Measurements from ENCODE around the gene ACIN1. TPM values are rescaled to one million over a fixed set of nuclear protein-coding genes. Genes with fewer than 3 reads are reported as not detected.
A peak's percentile ranks its signal among the peaks of the same experiment; 100 is the strongest.

The ACIN1 gene
- total and polyA plus RNA-seq, 2 of the 8 experiments (the other 6 are each of a cell fraction or from before 2014, with no cell fraction given) = 132 to 233 TPM

GRCh38 chr14:23033801-23034497 lies 61.0 kb downstream of the ACIN1 start:
- H3K36me3 ChIP-seq (ENCODE audit: control insufficient read depth in 2 of 4, insufficient read depth in 4 of 4, low read length in 3 of 4) = peaks cover 2 to 42% (median 28%) of the 10 kb centered on the region in 4 experiments
- CTCF ChIA-PET (ENCODE audit: partially characterized antibody) = interaction anchor here (0.5 to 3.0 kb wide), 10 partner anchors 11 to 464 kb away, joined by 3 to 19 read pairs (median 5); partner anchors contain the start of gene AJUBA
- TF ChIP-seq HDAC6 (IDR thresholded peaks at IDR 0.05; ENCODE audit: low read depth, low read length) = no peak
- TF ChIP-seq JUN (IDR thresholded peaks at IDR 0.05; ENCODE audit: low read depth, low read length) = no peak
- TF ChIP-seq POLR2AphosphoS5 (IDR thresholded peaks at IDR 0.05; ENCODE audit: low read depth, low read length) = no peak
- TF ChIP-seq SP4 (IDR thresholded peaks at IDR 0.05; ENCODE audit: low read length) = no peak
- no peak for TF ChIP-seq FOSL1 (IDR thresholded peaks at IDR 0.05; ENCODE audit: insufficient read depth, low read depth, low read length)
- TF ChIP-seq NANOG (IDR thresholded peaks at IDR 0.05; ENCODE audit: insufficient read depth, low read depth, low read length, poor library complexity, severe bottlenecking) = no peak
- TF ChIP-seq, protein P1, sequence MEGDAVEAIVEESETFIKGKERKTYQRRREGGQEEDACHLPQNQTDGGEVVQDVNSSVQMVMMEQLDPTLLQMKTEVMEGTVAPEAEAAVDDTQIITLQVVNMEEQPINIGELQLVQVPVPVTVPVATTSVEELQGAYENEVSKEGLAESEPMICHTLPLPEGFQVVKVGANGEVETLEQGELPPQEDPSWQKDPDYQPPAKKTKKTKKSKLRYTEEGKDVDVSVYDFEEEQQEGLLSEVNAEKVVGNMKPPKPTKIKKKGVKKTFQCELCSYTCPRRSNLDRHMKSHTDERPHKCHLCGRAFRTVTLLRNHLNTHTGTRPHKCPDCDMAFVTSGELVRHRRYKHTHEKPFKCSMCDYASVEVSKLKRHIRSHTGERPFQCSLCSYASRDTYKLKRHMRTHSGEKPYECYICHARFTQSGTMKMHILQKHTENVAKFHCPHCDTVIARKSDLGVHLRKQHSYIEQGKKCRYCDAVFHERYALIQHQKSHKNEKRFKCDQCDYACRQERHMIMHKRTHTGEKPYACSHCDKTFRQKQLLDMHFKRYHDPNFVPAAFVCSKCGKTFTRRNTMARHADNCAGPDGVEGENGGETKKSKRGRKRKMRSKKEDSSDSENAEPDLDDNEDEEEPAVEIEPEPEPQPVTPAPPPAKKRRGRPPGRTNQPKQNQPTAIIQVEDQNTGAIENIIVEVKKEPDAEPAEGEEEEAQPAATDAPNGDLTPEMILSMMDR (IDR thresholded peaks at IDR 0.05; ENCODE audit: control extremely low read depth in 1 of 3, insufficient read depth in 1 of 3, low read depth in 1 of 3, low read length in 3 of 3) = no peak
- no peak for TF ChIP-seq SP2 (IDR thresholded peaks at IDR 0.05; ENCODE audit: low read length)
- no peak for TF ChIP-seq MAFK (IDR thresholded peaks at IDR 0.05; ENCODE audit: low read depth, low read length)

More at GRCh38 chr14:23033801-23034497, 61.0 kb downstream of the ACIN1 start:
- WGBS, 2 experiments (ENCODE audit: extremely low coverage in 1 of 2, insufficient coverage in 1 of 2, insufficient read length in 1 of 2, insufficient replicate concordance in 2 of 2, low coverage in 1 of 2, low lambda C conversion rate in 2 of 2, missing lambda C conversion rate in 1 of 2) = 42 to 100% methylated on average over 1 to 16 of the region's 17 CpGs
- Histone ChIP-seq H3K27me3 (replicated peaks in 1 of 4; ENCODE audit: control insufficient read depth in 3 of 4, extremely low read depth in 1 of 4, insufficient read depth in 3 of 4, low read length in 3 of 4) (no peaks in the 10 kb centered on the region), H2BK120ac (replicated peaks; ENCODE audit: low read depth, low read length) (no peak overlapping the region), H2BK5ac (ENCODE audit: low read depth, low read length) (peak overlapping the region; percentile 100; the same call in 1 of the 2 replicates), H4K5ac (ENCODE audit: insufficient read length, low read depth, low read length) (no peak overlapping the region), H3K23me2 (ENCODE audit: low read depth, low read length) (peaks cover 3% of the 10 kb centered on the region), H3K56ac (replicated peaks; ENCODE audit: insufficient read length, low read depth, low read length) (no peak overlapping the region), H3K4ac (replicated peaks; ENCODE audit: insufficient read length, low read depth, low read length) (no peak overlapping the region), H4K20me1 (replicated peaks in 1 of 2; ENCODE audit: control insufficient read depth in 1 of 2, insufficient read depth in 2 of 2, low read length in 2 of 2) (peaks cover 0 to 2% of the 10 kb centered on the region in 2 experiments), H3K4me3 (ENCODE audit: extremely low read depth in 1 of 4, insufficient read depth in 2 of 4, low read depth in 3 of 4, low read length in 4 of 4) (peak overlapping the region; percentile 79 to 95 (median 88)), H2BK20ac (ENCODE audit: low read length) (no peak overlapping the region), H4K91ac (replicated peaks; ENCODE audit: insufficient read length, low read length) (no peak overlapping the region), H4K8ac (ENCODE audit: extremely low read depth, insufficient read depth, low read length) (peak overlapping the region; percentile 97; the same call in 1 of the 2 replicates), H2BK15ac (ENCODE audit: low read length) (no peak overlapping the region), H3K18ac (ENCODE audit: extremely low read depth, low read length) (peak overlapping the region; percentile 97; the same call in 1 of the 2 replicates), H2AK5ac (ENCODE audit: low read depth, low read length) (no peak overlapping the region), H3K4me2 (ENCODE audit: insufficient read depth in 1 of 2, low read depth in 2 of 2, low read length in 2 of 2) (peak overlapping the region; percentile 75 to 78), H3K79me2 (ENCODE audit: control insufficient read depth in 1 of 2, insufficient read depth in 2 of 2, low read length in 2 of 2) (peaks cover 0 to 24% of the 10 kb centered on the region in 2 experiments; a peak in 3 of 4 replicates), H3K14ac (ENCODE audit: insufficient read length) (no peak overlapping the region), H3K9me3 (ENCODE audit: insufficient read depth in 2 of 2, low read depth in 1 of 2, low read length in 1 of 2) (no peaks in the 10 kb centered on the region), H3K4me1 (replicated peaks in 1 of 4; ENCODE audit: control insufficient read depth in 3 of 4, insufficient read depth in 4 of 4, low read length in 3 of 4) (peaks cover 0 to 3% (median 1%) of the 10 kb centered on the region in 4 experiments; a peak in 2 of 7 replicates), H3K23ac (ENCODE audit: insufficient read length) (no peak overlapping the region), H2BK12ac (ENCODE audit: low read depth, low read length) (peak overlapping the region; percentile 60; the same call in 1 of the 2 replicates), H2AFZ (ENCODE audit: low read length) (no peak overlapping the region), H3K27ac (ENCODE audit: low read depth, low read length) (peak overlapping the region; percentile 98), H3K79me1 (ENCODE audit: low read depth, low read length) (peaks cover 5% of the 10 kb centered on the region), H3K9ac (replicated peaks in 1 of 4; ENCODE audit: extremely low read depth in 1 of 4, low read depth in 3 of 4, low read length in 3 of 4) (peak overlapping the region; percentile 75 to 99 (median 96))
- FAIRE-seq (no peak), DNase-seq (ENCODE audit: low read depth in 1 of 2, low spot score in 2 of 2) (no peak)
- POLR2A ChIA-PET (ENCODE audit: partially characterized antibody) = interaction anchor here (0.6 to 8.3 kb wide), 20 partner anchors 10 to 342 kb away, joined by 3 to 94 read pairs (median 8); partner anchors contain the start of genes ACIN1, AJUBA, C14orf119 and CDH24
